H9 (cell line): ENCODE measurements around the gene C10orf95. TPM values are rescaled to one million over a fixed set of nuclear protein-coding genes. Genes with fewer than 3 reads are reported as not detected.

Source experiments
- DNase-seq: peaks from one replicate; pipeline ENCODE4 v3.0.0-alpha.2; 2017
- H2AFZ ChIP-seq: one replicate; pipeline ENCODE4 v1.6.1; 2013; ENCODE audit warnings: mild to moderate bottlenecking, low read length, control low read depth, moderate library complexity
- H2AK5ac ChIP-seq: 2 replicates; pipeline ENCODE4 v1.6.1; 2013; ENCODE audit warnings: low read length, control low read depth, mixed read lengths; ENCODE audit not compliant: insufficient read length
- H2BK120ac ChIP-seq: one replicate; pipeline ENCODE4 v1.6.1; 2013; ENCODE audit warnings: low read depth, mild to moderate bottlenecking, low read length, control low read depth, inconsistent platforms; ENCODE audit not compliant: poor library complexity, severe bottlenecking
- H2BK12ac ChIP-seq: 2 replicates; pipeline ENCODE4 v1.6.1; 2013; ENCODE audit warnings: low read length, control low read depth, mixed read lengths, low read depth; ENCODE audit not compliant: insufficient read length
- H2BK15ac ChIP-seq: 2 replicates; pipeline ENCODE4 v1.6.1; 2013; ENCODE audit warnings: low read depth, low read length, control low read depth
- H2BK20ac ChIP-seq: one replicate; pipeline ENCODE4 v1.6.1; 2013; ENCODE audit warnings: low read depth, mild to moderate bottlenecking, low read length, control low read depth, inconsistent platforms; ENCODE audit not compliant: poor library complexity, severe bottlenecking
- H2BK5ac ChIP-seq: 2 replicates; pipeline ENCODE4 v1.6.1; 2013; ENCODE audit warnings: low read length, control low read depth, mixed read lengths; ENCODE audit not compliant: insufficient read length
- H3K14ac ChIP-seq: 2 replicates; pipeline ENCODE4 v1.6.1; 2013; ENCODE audit warnings: low read length, control low read depth; ENCODE audit not compliant: insufficient read depth
- H3K18ac ChIP-seq: 2 replicates; pipeline ENCODE4 v1.6.1; 2013; ENCODE audit warnings: low read depth, mild to moderate bottlenecking, mixed read lengths, low read length, control low read depth; ENCODE audit not compliant: insufficient read length
- H3K23ac ChIP-seq: 2 replicates; pipeline ENCODE4 v1.6.1; 2013; ENCODE audit warnings: low read length, control low read depth, mixed read lengths, low read depth; ENCODE audit not compliant: insufficient read length
- H3K23me2 ChIP-seq: 2 replicates; pipeline ENCODE4 v1.6.1; 2013; ENCODE audit warnings: low read depth, mild to moderate bottlenecking, mixed read lengths, low read length, control low read depth; ENCODE audit not compliant: insufficient read length, poor library complexity, severe bottlenecking
- H3K27ac ChIP-seq: 2 replicates; pipeline ENCODE4 v1.5.1; 2013; ENCODE audit warnings: low read length, control low read depth, mixed read lengths, low read depth; ENCODE audit not compliant: insufficient read length
- H3K27me3 ChIP-seq: 2 replicates; pipeline ENCODE4 v1.6.1; 2013; ENCODE audit warnings: low read length, control low read depth, inconsistent platforms; ENCODE audit not compliant: insufficient read depth
- H3K4ac ChIP-seq: 2 replicates; pipeline ENCODE4 v1.6.1; 2013; ENCODE audit warnings: low read depth, mild to moderate bottlenecking, control low read depth, inconsistent platforms, low read length, moderate library complexity
- H3K4me1 ChIP-seq: 2 replicates; pipeline ENCODE4 v1.6.1; 2013; ENCODE audit warnings: low read length, control low read depth, inconsistent platforms; ENCODE audit not compliant: insufficient read depth
- H3K4me2 ChIP-seq: 2 replicates; pipeline ENCODE4 v1.6.1; 2013; ENCODE audit warnings: low read length, control low read depth, mixed read lengths; ENCODE audit not compliant: insufficient read length, insufficient read depth
- H3K56ac ChIP-seq: 2 replicates; pipeline ENCODE4 v1.6.1; 2013; ENCODE audit warnings: low read depth, mild to moderate bottlenecking, mixed read lengths, low read length, control low read depth; ENCODE audit not compliant: insufficient read length
- H3K79me1 ChIP-seq: 2 replicates; pipeline ENCODE4 v1.6.1; 2013; ENCODE audit warnings: low read depth, mild to moderate bottlenecking, moderate library complexity, low read length, control low read depth, inconsistent platforms; ENCODE audit not compliant: insufficient read depth, poor library complexity, severe bottlenecking
- H3K79me2 ChIP-seq: 2 replicates; pipeline ENCODE4 v1.6.1; 2013; ENCODE audit warnings: low read length, control low read depth, inconsistent platforms; ENCODE audit not compliant: insufficient read depth
- H3K9ac ChIP-seq: 2 replicates; pipeline ENCODE4 v1.6.1; 2013; ENCODE audit warnings: low read length, control low read depth, mixed read lengths; ENCODE audit not compliant: insufficient read length; ENCODE audit errors: extremely low read depth
- H3K9me3 ChIP-seq: one replicate; pipeline ENCODE4 v1.6.1; 2013; ENCODE audit warnings: low read depth, low read length, inconsistent platforms; ENCODE audit not compliant: control insufficient read depth
- H3T11ph ChIP-seq: one replicate; pipeline ENCODE4 v1.6.1; 2013; ENCODE audit warnings: mild to moderate bottlenecking, low read length, control low read depth, inconsistent platforms
- H4K20me1 ChIP-seq: one replicate; pipeline ENCODE4 v1.6.1; 2013; ENCODE audit not compliant: control insufficient read depth, insufficient read length, insufficient read depth
- H4K5ac ChIP-seq: 2 replicates; pipeline ENCODE4 v1.6.1; 2013; ENCODE audit warnings: low read depth, mild to moderate bottlenecking, mixed read lengths, low read length, control low read depth; ENCODE audit not compliant: insufficient read length
- H4K8ac ChIP-seq: replicated peaks from 2 replicates; pipeline ENCODE4 v1.6.1; 2013; ENCODE audit warnings: low read length, control low read depth, mixed read lengths, low read depth; ENCODE audit not compliant: insufficient read length
- H4K91ac ChIP-seq: 2 replicates; pipeline ENCODE4 v1.6.1; 2013; ENCODE audit warnings: low read depth, mild to moderate bottlenecking, moderate library complexity, mixed read lengths, low read length, control low read depth; ENCODE audit not compliant: insufficient read length
- H3K27ac Mint-ChIP-seq, 3 experiments: 2 replicates in 2 of 3; 3 replicates in 1 of 3; pipeline ENCODE4 v1.8.0; 2020 to 2021; ENCODE audit warnings: mixed read lengths in 3 of 3, mild to moderate bottlenecking in 1 of 3, moderate library complexity in 1 of 3
- H3K27me3 Mint-ChIP-seq: 2 replicates; pipeline ENCODE4 v1.8.0; 2021; ENCODE audit warnings: low read depth, mild to moderate bottlenecking, moderate library complexity, mixed read lengths
- H3K36me3 Mint-ChIP-seq, 3 experiments: 2 replicates in 2 of 3; 3 replicates in 1 of 3; pipeline ENCODE4 v1.8.0; 2020 to 2021; ENCODE audit warnings: low read depth in 3 of 3, mixed read lengths in 3 of 3; ENCODE audit not compliant: insufficient read depth in 1 of 3
- H3K4me1 Mint-ChIP-seq, 2 experiments: 2 replicates each; pipeline ENCODE4 v1.8.0; 2020; ENCODE audit warnings: mixed read lengths in 2 of 2
- H3K4me3 Mint-ChIP-seq, 2 experiments: 2 replicates in 1 of 2; 3 replicates in 1 of 2; pipeline ENCODE4 v1.8.0; 2020 to 2021; ENCODE audit warnings: mild to moderate bottlenecking in 2 of 2, mixed read lengths in 2 of 2, moderate library complexity in 1 of 2
- H3K9me3 Mint-ChIP-seq, 2 experiments: 2 replicates in 1 of 2; 3 replicates in 1 of 2; pipeline ENCODE4 v1.8.0; 2020; ENCODE audit warnings: mild to moderate bottlenecking in 2 of 2, mixed read lengths in 2 of 2, moderate library complexity in 1 of 2
- WGBS: extraction: QIAGEN DNeasy Blood & Tissue Kit; methylation state at CpG from one replicate; pipeline ENCODE4 v1.1.7; 2013; ENCODE audit warnings: missing lambda C conversion rate, low lambda C conversion rate, mixed read lengths; ENCODE audit not compliant: insufficient read length; ENCODE audit errors: extremely low coverage; 5-methylcytosine and 5-hydroxymethylcytosine counted together
- microRNA-seq: library from miRNA; unstranded; fragments of <30 nt; microRNA quantifications from one replicate; pipeline ENCODE4, GENCODE V29; 2020; ENCODE audit warnings: borderline microRNAs expressed
- total RNA-seq: library from RNA; stranded (reverse); gene quantifications from 2 replicates; pipeline ENCODE4 v1.2.1, GENCODE V29; 2021
- TF ChIP-seq, protein P1 (sequence below): fragments of 200-600 bp; sonication (generic); conservative IDR thresholded peaks from 3 replicates; pipeline ENCODE4 v1.8.0; 2021; ENCODE audit warnings: antibody characterized with exemption, mild to moderate bottlenecking

C10orf95 gene
- total RNA-seq, 1 experiment from 2014 or later, result not detected

DNA sequence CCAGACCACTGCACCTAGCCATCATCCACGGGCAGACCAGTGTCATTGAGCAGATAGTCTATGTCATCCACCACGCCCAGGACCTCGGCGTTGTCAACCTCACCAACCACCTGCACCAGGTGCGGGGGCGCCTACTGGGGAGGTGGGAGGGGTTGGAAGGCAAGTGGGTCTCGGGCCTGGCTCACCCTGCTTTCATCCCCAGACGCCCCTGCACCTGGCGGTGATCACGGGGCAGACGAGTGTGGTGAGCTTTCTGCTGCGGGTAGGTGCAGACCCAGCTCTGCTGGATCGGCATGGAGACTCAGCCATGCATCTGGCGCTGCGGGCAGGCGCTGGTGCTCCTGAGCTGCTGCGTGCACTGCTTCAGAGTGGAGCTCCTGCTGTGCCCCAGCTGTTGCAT, 51.3 kb downstream of the C10orf95 start:
- H2AK5ac ChIP-seq, result no peak overlapping the region
- no peak overlapping the region for H4K8ac ChIP-seq
- no peak overlapping the region for H2AFZ ChIP-seq
- peak overlapping the region in 1 of 2 experiments; percentile 75; a peak in 2 of 5 replicates for H3K4me3 Mint-ChIP-seq
- no peak overlapping the region for H2BK5ac ChIP-seq
- H4K5ac ChIP-seq, result no peak overlapping the region
- H2BK20ac ChIP-seq, result no peak overlapping the region
- H4K20me1 ChIP-seq, result no peaks in the 10 kb centered on the region
- TF ChIP-seq, protein P1, sequence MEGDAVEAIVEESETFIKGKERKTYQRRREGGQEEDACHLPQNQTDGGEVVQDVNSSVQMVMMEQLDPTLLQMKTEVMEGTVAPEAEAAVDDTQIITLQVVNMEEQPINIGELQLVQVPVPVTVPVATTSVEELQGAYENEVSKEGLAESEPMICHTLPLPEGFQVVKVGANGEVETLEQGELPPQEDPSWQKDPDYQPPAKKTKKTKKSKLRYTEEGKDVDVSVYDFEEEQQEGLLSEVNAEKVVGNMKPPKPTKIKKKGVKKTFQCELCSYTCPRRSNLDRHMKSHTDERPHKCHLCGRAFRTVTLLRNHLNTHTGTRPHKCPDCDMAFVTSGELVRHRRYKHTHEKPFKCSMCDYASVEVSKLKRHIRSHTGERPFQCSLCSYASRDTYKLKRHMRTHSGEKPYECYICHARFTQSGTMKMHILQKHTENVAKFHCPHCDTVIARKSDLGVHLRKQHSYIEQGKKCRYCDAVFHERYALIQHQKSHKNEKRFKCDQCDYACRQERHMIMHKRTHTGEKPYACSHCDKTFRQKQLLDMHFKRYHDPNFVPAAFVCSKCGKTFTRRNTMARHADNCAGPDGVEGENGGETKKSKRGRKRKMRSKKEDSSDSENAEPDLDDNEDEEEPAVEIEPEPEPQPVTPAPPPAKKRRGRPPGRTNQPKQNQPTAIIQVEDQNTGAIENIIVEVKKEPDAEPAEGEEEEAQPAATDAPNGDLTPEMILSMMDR, result no peak
- peaks cover 7% of the 10 kb centered on the region for H3K23me2 ChIP-seq
- no peak overlapping the region for H3K14ac ChIP-seq
- no peak overlapping the region for H3K56ac ChIP-seq
- H2BK15ac ChIP-seq, result no peak overlapping the region; the same call in 1 of the 2 replicates
- no peak overlapping the region for H3K9ac ChIP-seq
- H4K91ac ChIP-seq, result no peak overlapping the region
- H2BK120ac ChIP-seq, result no peak overlapping the region
- peaks cover 11 to 24% of the 10 kb centered on the region in 2 experiments for H3K4me1 Mint-ChIP-seq
- H3K23ac ChIP-seq, result no peak overlapping the region
- no peaks in the 10 kb centered on the region for H3K27me3 ChIP-seq
- H3K4ac ChIP-seq, result no peak overlapping the region
- H3K9me3 Mint-ChIP-seq, result no peaks in the 10 kb centered on the region
- H2BK12ac ChIP-seq, result no peak overlapping the region
- no CpG with 5 or more reads among the region's 17 CpGs for WGBS
- no peak overlapping the region for H3K27ac Mint-ChIP-seq
- peak overlapping the region; percentile 20 for H3K4me2 ChIP-seq
- peaks cover 1 to 31% (median 21%) of the 10 kb centered on the region in 3 experiments; a peak in 5 of 7 replicates for H3K36me3 Mint-ChIP-seq
- H3K27me3 Mint-ChIP-seq, result peaks cover 39% of the 10 kb centered on the region
- DNase-seq, result no peak
- H3K18ac ChIP-seq, result no peak overlapping the region
- H3K4me1 ChIP-seq, result no peaks in the 10 kb centered on the region
- no peaks in the 10 kb centered on the region for H3K9me3 ChIP-seq
- H3K79me1 ChIP-seq, result no peaks in the 10 kb centered on the region
- H3K27ac ChIP-seq, result no peak overlapping the region
- H3T11ph ChIP-seq, result no peak overlapping the region
- H3K79me2 ChIP-seq, result no peaks in the 10 kb centered on the region

Small RNA genes within 50 kb of the gene (microRNA-seq; reads per million reads assigned to microRNA genes)
- 2.7 reads per million, percentile 24 among the genes with 10 or more reads in this experiment for gene MIR146B

Other genes with a start within 250 kb of the C10orf95 start
- not detected in 2 replicates for gene ELOVL3, start 225.2 kb downstream of the C10orf95 start, total RNA-seq
- not detected in 2 replicates for gene PITX3, start 210.0 kb downstream of the C10orf95 start, total RNA-seq
- gene GBF1, start 206.0 kb downstream of the C10orf95 start, total RNA-seq, result 23.5 and 23.7 TPM in 2 replicates
- gene NFKB2, start 55.8 kb downstream of the C10orf95 start, total RNA-seq, result 21.0 and 23.7 TPM in 2 replicates
- 3.4 and 3.6 TPM in 2 replicates for gene PSD, start 32.8 kb downstream of the C10orf95 start, total RNA-seq
- gene FBXL15, start 30.7 kb downstream of the C10orf95 start, total RNA-seq, result 8.4 and 9.1 TPM in 2 replicates
- gene CUEDC2, start 19.0 kb downstream of the C10orf95 start, total RNA-seq, result 41.2 and 43.0 TPM in 2 replicates
- gene ACTR1A, start 51.2 kb upstream of the C10orf95 start, total RNA-seq, result 82.1 and 84.2 TPM in 2 replicates
- 9.4 and 9.5 TPM in 2 replicates for gene SUFU, start 52.4 kb upstream of the C10orf95 start, total RNA-seq
- gene TRIM8, start 192.9 kb upstream of the C10orf95 start, total RNA-seq, result 37.0 and 40.6 TPM in 2 replicates